GM18858 (cell line): ENCODE measurements around the gene ATP6V0B.
A peak's percentile ranks its signal among the peaks of the same experiment; 100 is the strongest.

Experiments used
- ATAC-seq: cut with Tn5 transposase; IDR thresholded peaks from one replicate; pipeline ENCODE4 v1.9.1; 2021; ENCODE audit not compliant: unreplicated experiment

Gene ATP6V0B

GRCh38 chr1:43968348-43968948 lies 6.3 kb upstream of the ATP6V0B start:
- no peak for ATAC-seq

GRCh38 chr1:43969416-43969745 lies 5.4 kb upstream of the ATP6V0B start:
- ATAC-seq, result no peak

- ATAC-seq, result peak; percentile 75
Measured at GRCh38 chr1:43969746-43970466, 4.9 kb upstream of the ATP6V0B start, which contains the start of gene DPH2. Gene DPH2, plus strand, starts transcription at chr1:43970010. Its CDS starts 166 bp downstream, at chr1:43970176.

- ATAC-seq, result no peak
Measured at GRCh38 chr1:43970502-43970901, 4.3 kb upstream of the ATP6V0B start.

- no peak for ATAC-seq
Measured at GRCh38 chr1:43970911-43971310, 3.8 kb upstream of the ATP6V0B start.

GRCh38 chr1:43971336-43971980 lies 3.3 kb upstream of the ATP6V0B start:
- ATAC-seq, result no peak

- no peak for ATAC-seq
Measured at GRCh38 chr1:43973981-43974442, 748 bp upstream of the ATP6V0B start.

- no peak for ATAC-seq
Measured at GRCh38 chr1:43975249-43975961, 645 bp downstream of the ATP6V0B start.

GRCh38 chr1:43976045-43976444 lies 1.3 kb downstream of the ATP6V0B start:
- ATAC-seq, result no peak

GRCh38 chr1:43976890-43977289 lies 2.1 kb downstream of the ATP6V0B start:
- ATAC-seq, result no peak

- no peak for ATAC-seq
Measured at GRCh38 chr1:43977376-43978263, 2.9 kb downstream of the ATP6V0B start.

GRCh38 chr1:43978264-43978550 lies 3.4 kb downstream of the ATP6V0B start:
- ATAC-seq, result no peak

- ATAC-seq, result no peak
Measured at GRCh38 chr1:43978551-43979260, 3.9 kb downstream of the ATP6V0B start, which contains the start of gene B4GALT2. Gene B4GALT2, plus strand, starts transcription at chr1:43979210. Its CDS starts 1,951 bp downstream, at chr1:43981161.

- no peak for ATAC-seq
Measured at GRCh38 chr1:43979261-43979527, 4.4 kb downstream of the ATP6V0B start.

GRCh38 chr1:43979528-43980254 lies 4.9 kb downstream of the ATP6V0B start:
- ATAC-seq, result no peak

- ATAC-seq, result no peak
Measured at GRCh38 chr1:43980255-43981134, 5.7 kb downstream of the ATP6V0B start.

- no peak for ATAC-seq
Measured at GRCh38 chr1:43981135-43981491, 6.4 kb downstream of the ATP6V0B start.

- ATAC-seq, result no peak
Measured at GRCh38 chr1:43981636-43982035, 6.9 kb downstream of the ATP6V0B start.

GRCh38 chr1:43982241-43982640 lies 7.5 kb downstream of the ATP6V0B start:
- ATAC-seq, result no peak
